GM10248 (cell line): ENCODE data around the gene FNBP1L.

Source experiments
- CTCF ChIA-PET: fragments of 300-600 bp; sonication (Branson Sonifier 250); formaldehyde crosslinking; extraction: SDS; loops from one replicate; lab custom pipeline; 2021; ENCODE audit warnings: antibody characterized with exemption; lab: Yijun Ruan, JAX
- POLR2A ChIA-PET: fragments of 350-650 bp; sonication (Branson Sonifier 250); formaldehyde crosslinking; extraction: SDS; loops from one replicate; lab custom pipeline; 2020; ENCODE audit warnings: antibody characterized with exemption; lab: Yijun Ruan, JAX
- DNase-seq: peaks from one replicate; pipeline ENCODE4 v3.0.0; 2012; ENCODE audit errors: extremely low spot score
- TF ChIP-seq, protein P1 (sequence below): IDR thresholded peaks from 2 replicates; pipeline ENCODE4 v1.5.1; 2012; ENCODE audit warnings: mild to moderate bottlenecking, low read depth; ENCODE audit errors: extremely low read depth, missing control alignments, control extremely low read depth

FNBP1L gene

DNA sequence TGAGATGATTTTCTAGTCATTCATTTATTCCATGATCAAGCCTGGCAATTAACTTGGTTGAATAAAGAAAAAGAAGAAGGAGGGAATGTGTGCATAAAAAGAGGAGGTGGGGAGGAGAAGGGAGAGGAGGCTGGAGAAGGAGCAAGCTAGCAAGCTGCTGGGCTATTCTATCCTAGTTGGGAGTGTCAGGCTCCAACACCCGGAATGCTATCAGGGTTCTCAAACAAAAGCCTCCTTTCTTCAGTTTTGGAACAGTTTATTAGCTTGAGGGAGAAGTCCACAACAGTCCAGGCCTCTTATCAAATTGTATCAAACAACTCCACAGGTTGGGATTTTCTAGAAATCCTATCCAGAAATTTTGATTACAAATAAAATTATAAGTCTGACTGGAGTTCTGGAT lies 153.8 kb downstream of the FNBP1L start:
- TF ChIP-seq, protein P1, sequence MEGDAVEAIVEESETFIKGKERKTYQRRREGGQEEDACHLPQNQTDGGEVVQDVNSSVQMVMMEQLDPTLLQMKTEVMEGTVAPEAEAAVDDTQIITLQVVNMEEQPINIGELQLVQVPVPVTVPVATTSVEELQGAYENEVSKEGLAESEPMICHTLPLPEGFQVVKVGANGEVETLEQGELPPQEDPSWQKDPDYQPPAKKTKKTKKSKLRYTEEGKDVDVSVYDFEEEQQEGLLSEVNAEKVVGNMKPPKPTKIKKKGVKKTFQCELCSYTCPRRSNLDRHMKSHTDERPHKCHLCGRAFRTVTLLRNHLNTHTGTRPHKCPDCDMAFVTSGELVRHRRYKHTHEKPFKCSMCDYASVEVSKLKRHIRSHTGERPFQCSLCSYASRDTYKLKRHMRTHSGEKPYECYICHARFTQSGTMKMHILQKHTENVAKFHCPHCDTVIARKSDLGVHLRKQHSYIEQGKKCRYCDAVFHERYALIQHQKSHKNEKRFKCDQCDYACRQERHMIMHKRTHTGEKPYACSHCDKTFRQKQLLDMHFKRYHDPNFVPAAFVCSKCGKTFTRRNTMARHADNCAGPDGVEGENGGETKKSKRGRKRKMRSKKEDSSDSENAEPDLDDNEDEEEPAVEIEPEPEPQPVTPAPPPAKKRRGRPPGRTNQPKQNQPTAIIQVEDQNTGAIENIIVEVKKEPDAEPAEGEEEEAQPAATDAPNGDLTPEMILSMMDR: no peak
- no peak for DNase-seq
- POLR2A ChIA-PET: no interaction called here
- CTCF ChIA-PET: interaction anchor here (1.0 to 3.1 kb wide), 5 partner anchors 9 to 212 kb away, joined by 3 to 10 read pairs (median 4); no protein-coding TSS in a partner anchor

DNA sequence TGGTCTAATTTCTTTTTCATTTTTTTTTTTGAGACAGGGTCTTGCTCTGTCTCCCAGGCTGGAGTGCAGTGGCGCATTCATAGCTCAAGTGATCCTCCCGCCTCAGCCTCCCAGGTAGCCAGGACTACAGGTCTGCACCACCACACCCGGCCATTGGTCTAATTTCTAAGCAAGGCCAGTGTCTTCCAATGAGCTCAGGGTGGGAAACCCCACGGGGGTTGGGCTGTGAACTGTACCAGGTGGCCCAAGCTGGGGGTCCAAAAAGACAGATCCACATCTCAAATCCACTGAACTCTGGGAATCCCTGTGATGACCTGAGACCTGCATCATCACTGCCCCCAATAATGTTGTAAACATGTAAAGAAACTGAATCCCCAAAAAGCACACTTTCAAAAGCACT lies 154.2 kb downstream of the FNBP1L start:
- ChIA-PET CTCF (interaction anchor here (1.0 to 2.4 kb wide), 4 partner anchors 9 to 211 kb away, joined by 3 to 10 read pairs (median 4); no protein-coding TSS in a partner anchor), POLR2A (no interaction called here)
- no peak for DNase-seq
- TF ChIP-seq, protein P1: no peak

DNA sequence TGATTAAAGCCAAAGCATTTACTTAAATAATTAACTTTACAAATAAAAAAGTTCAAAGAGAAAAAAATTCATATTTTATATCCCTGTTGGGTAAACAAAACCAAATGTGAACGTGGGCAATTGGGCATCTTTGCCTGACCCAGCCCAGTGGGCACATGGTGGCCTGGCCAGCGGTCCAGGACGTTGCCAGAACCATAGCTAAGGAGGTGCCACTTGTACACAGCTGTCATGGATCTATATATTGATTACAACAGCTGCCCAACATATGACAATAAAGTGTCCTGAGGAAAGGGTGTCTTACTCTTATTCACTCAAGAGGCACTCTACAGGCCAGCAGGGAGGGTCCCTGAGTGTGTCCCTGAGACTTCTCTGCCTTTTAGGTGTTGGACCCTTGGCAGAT lies 155.2 kb downstream of the FNBP1L start:
- ChIA-PET CTCF (interaction anchor here (1.5 kb wide), 1 partner anchor 26 kb away, joined by 3 read pairs; no protein-coding TSS in a partner anchor), POLR2A (no interaction called here)
- no peak for DNase-seq
- TF ChIP-seq, protein P1: no peak

DNA sequence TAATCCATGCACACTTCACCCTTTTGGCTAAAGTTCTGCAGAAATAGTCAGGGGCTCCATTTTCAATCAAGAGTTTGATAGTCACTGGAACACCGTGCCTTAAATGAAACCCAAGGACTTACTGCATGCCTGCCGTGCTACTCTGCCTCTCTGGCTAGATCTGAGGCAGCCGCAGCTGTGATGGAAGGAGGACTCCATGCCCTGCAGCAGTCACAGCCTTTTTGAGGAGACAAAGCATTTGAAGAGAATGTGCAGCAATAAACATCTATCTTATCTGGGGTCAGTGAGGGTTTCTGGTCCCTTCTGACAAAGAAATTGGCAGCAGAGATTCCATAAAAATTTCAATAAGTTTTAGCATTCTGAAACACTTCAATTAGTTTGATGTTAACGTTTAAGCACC lies 155.7 kb downstream of the FNBP1L start:
- no peak for DNase-seq
- ChIA-PET POLR2A (no interaction called here), CTCF (no interaction called here)
- TF ChIP-seq, protein P1: no peak
